H1 (cell line): ENCODE data around the gene CLEC16A. TPM values are rescaled to one million over a fixed set of nuclear protein-coding genes. Genes with fewer than 3 reads are reported as not detected.

Experiments used
- CREB1 ChIP-seq: IDR thresholded peaks from 2 replicates; pipeline ENCODE4 v1.6.1; 2012; ENCODE audit warnings: inconsistent platforms
- CTCF ChIP-seq, 3 experiments: IDR thresholded peaks; 1 replicate in 2 of 3; 2 replicates in 1 of 3; pipeline versions ENCODE4 v1.5.1 to v1.6.1; 2011; ENCODE audit warnings: low read length in 3 of 3, mild to moderate bottlenecking in 3 of 3, inconsistent platforms in 2 of 3, low read depth in 1 of 3, moderate library complexity in 1 of 3; ENCODE audit not compliant: insufficient read depth in 1 of 3; ENCODE audit errors: control extremely low read depth in 1 of 3
- JUN ChIP-seq: IDR thresholded peaks from 2 replicates; pipeline ENCODE4 v1.6.1; 2011; ENCODE audit warnings: low read depth, mild to moderate bottlenecking, improper control_type of control experiment, low read length
- NANOG ChIP-seq: IDR thresholded peaks from 2 replicates; pipeline ENCODE4 v1.6.1; 2011; ENCODE audit warnings: low read length, low read depth, mild to moderate bottlenecking, inconsistent platforms; ENCODE audit not compliant: insufficient read depth, poor library complexity, severe bottlenecking
- RAD21 ChIP-seq, 2 experiments: IDR thresholded peaks in 1 of 2; conservative IDR thresholded peaks in 1 of 2; 2 replicates each; pipeline ENCODE4 v1.6.1; 2011; ENCODE audit warnings: low read depth in 2 of 2, low read length in 2 of 2, improper control_type of control experiment in 1 of 2, inconsistent platforms in 1 of 2, mild to moderate bottlenecking in 1 of 2, moderate library complexity in 1 of 2
- SP1 ChIP-seq: IDR thresholded peaks from 2 replicates; pipeline ENCODE4 v1.6.1; 2011; ENCODE audit warnings: low read depth, low read length
- TCF12 ChIP-seq: IDR thresholded peaks from 2 replicates; pipeline ENCODE4 v1.6.1; 2011; ENCODE audit warnings: low read depth, mild to moderate bottlenecking, low read length
- polyA plus RNA-seq, 7 experiments: library from polyadenylated mRNA; depleted of rRNA in 3 of 7; stranded (reverse) in 5 of 7; unstranded in 2 of 7; fragments of >200 nt in 5 of 7; fragments of 200-250 nt in 2 of 7; gene quantifications; 1 replicate in 5 of 7; 2 replicates in 1 of 7; 4 replicates in 1 of 7; pipeline versions ENCODE4 v1.2.1 to v1.2.3, GENCODE V29; 2011 to 2013; ENCODE audit warnings: missing spikeins in 2 of 7, mixed read lengths in 2 of 7
- total RNA-seq: library from RNA; stranded (reverse); fragmentation: NEBNext Ultra II Directional; extraction: Animal tissue kit (Norgen Biotek cat#: 25700); gene quantifications from 2 replicates; pipeline ENCODE4 v1.2.1, GENCODE V29; 2021

Gene CLEC16A
- total and polyA plus RNA-seq, 2 of the 8 experiments (the other 6 are each of a cell fraction or from before 2014, with no cell fraction given) = 7.6 to 19.3 TPM

DNA sequence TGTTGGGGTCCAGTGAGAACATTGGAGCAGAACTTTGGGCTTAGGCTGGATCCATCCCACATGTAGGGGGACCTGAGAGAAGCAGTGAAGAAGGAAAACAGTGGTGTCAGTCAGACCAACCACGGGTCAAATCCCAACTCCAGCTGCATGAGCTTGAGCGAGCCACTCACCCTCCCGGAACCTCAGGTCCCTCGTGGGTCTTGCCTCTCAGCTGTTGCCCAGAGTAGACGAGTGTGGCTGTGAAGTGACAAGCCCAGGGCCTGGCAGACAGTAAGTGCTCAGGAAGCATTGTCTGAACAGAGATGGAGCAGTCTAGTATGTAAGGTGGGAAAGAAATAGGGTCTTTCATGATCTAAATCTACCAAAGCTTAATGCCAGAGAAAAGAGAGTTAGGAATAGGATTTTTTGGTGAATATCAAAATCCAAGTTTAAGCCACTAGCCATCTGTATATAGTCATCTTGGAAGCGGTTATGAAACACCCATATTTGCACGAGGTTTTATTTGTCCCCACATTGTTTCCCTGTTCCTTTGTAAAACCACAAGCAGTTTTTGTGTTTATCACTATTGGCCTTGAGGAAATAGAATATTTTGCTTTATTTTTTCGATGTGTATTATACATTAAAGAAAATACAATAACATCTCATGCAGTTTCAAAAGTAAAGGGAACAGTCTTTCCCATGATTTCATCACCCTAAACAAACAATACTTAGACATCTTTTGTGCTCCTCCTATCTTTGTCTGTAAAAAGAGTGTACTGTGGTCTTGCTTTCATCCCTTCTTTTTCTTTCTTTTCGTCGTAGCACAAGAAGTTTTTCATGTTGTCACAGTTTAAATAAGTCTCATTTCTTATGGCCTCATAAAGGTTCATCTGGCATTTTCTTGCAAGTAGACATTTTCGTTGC, 112.0 kb downstream of the CLEC16A start (continued):
- no peak for TF ChIP-seq CTCF (IDR thresholded peaks at IDR 0.05; ENCODE audit: control extremely low read depth in 1 of 3, insufficient read depth in 1 of 3, low read depth in 1 of 3, low read length in 3 of 3)
- TF ChIP-seq RAD21 (IDR thresholded peaks at IDR 0.05 in 1 of 2, conservative IDR thresholded peaks at IDR 0.05 in 1 of 2; ENCODE audit: low read depth in 2 of 2, low read length in 2 of 2) = no peak
- no peak for TF ChIP-seq NANOG
- no peak for TF ChIP-seq SP1
- no peak for TF ChIP-seq CREB1
- no peak for TF ChIP-seq JUN
- no peak for TF ChIP-seq TCF12
- TF ChIP-seq, all 59 proteins: peak for 0
